ENCODE measurements around the gene GIT2. TPM values are rescaled to one million over a fixed set of nuclear protein-coding genes. Genes with fewer than 3 reads are reported as not detected.

GIT2 gene
- total and polyA plus RNA-seq, 2 donors (not counting 1 experiment from before 2014, with no cell fraction given), result 75.2 to 163 TPM

- H2AFZ ChIP-seq (ENCODE audit: insufficient read depth, low read depth, low read length, poor library complexity, severe bottlenecking), result no peak overlapping the region
- no peaks in the 10 kb centered on the region for H4K20me1 ChIP-seq (ENCODE audit: control insufficient read depth, insufficient read depth, low read length, poor library complexity, severe bottlenecking)
- ATAC-seq (ENCODE audit: low read depth) (no peak), DNase-seq (no peak)
- H3K27ac ChIP-seq (ENCODE audit: low read length in 2 of 2), result peak overlapping the region in 1 of 2 donors; percentile 24
- intact Hi-C loops (cut with micrococcal nuclease), result no loop called here
- Mint-ChIP-seq H3K9me3 (ENCODE audit: insufficient read depth) (no peaks in the 10 kb centered on the region), H3K27me3 (no peaks in the 10 kb centered on the region), H3K4me3 (no peak overlapping the region), H3K4me1 (peaks cover 24% of the 10 kb centered on the region), H3K27ac (peak overlapping the region; percentile 72)
- no peak overlapping the region for H3K4me3 ChIP-seq (ENCODE audit: control extremely low read depth in 1 of 5, extremely low read depth in 1 of 5, insufficient read depth in 1 of 5, low read depth in 2 of 5, low read length in 4 of 5)
- no peak for TF ChIP-seq EZH2 (IDR thresholded peaks at IDR 0.05; ENCODE audit: borderline replicate concordance, insufficient read depth, low read depth, low read length, poor library complexity, severe bottlenecking)
- no peak for TF ChIP-seq CTCF (IDR thresholded peaks at IDR 0.05)
- H3K36me3 ChIP-seq (replicated peaks in 1 of 2; ENCODE audit: control extremely low read depth in 1 of 2, control insufficient read depth in 1 of 2, extremely low read depth in 1 of 2, insufficient read depth in 2 of 2, low read length in 1 of 2), result peaks cover 25 to 86% of the 10 kb centered on the region in 2 experiments
- CTCF ChIA-PET, result interaction anchor here (1.0 to 1.2 kb wide), 3 partner anchors 20 to 478 kb away, joined by 3 to 5 read pairs (median 3); no protein-coding TSS in a partner anchor
- POLR2A ChIA-PET, result interaction anchor here (1.4 kb wide), 1 partner anchor 20 kb away, joined by 3 read pairs; no protein-coding TSS in a partner anchor
- no peaks in the 10 kb centered on the region for H3K27me3 ChIP-seq (replicated peaks in 1 of 4; ENCODE audit: control extremely low read depth in 1 of 4, control insufficient read depth in 3 of 4, insufficient read depth in 4 of 4, low read length in 3 of 4)
- no peak overlapping the region for H3K4me2 ChIP-seq (replicated peaks; ENCODE audit: low read depth, low read length, poor library complexity, severe bottlenecking)
- no peak overlapping the region for H3K9ac ChIP-seq (ENCODE audit: low read length)
- H3K4me1 ChIP-seq (ENCODE audit: control insufficient read depth in 2 of 2, insufficient read depth in 2 of 2, low read length in 2 of 2), result peaks cover 6 to 10% of the 10 kb centered on the region in 2 donors
- H3K79me2 ChIP-seq (ENCODE audit: control insufficient read depth, insufficient read depth, low read length), result no peaks in the 10 kb centered on the region
- H3K9me3 ChIP-seq (ENCODE audit: control extremely low read depth in 1 of 3, control insufficient read depth in 2 of 3, insufficient read depth in 1 of 3, low read length in 2 of 3), result no peaks in the 10 kb centered on the region
- WGBS (ENCODE audit: insufficient coverage), result no CpG with 5 or more reads among the region's 8 CpGs
Measured at GRCh38 chr12:109952873-109953272, 43.3 kb downstream of the GIT2 start.

- peak; percentile 81 for ATAC-seq (ENCODE audit: low read depth)
- no peak for TF ChIP-seq EZH2 (IDR thresholded peaks at IDR 0.05; ENCODE audit: borderline replicate concordance, insufficient read depth, low read depth, low read length, poor library complexity, severe bottlenecking)
- TF ChIP-seq CTCF (IDR thresholded peaks at IDR 0.05), result no peak
- Histone ChIP-seq H2AFZ (ENCODE audit: insufficient read depth, low read depth, low read length, poor library complexity, severe bottlenecking) (no peak overlapping the region), H3K4me1 (ENCODE audit: control insufficient read depth in 2 of 2, insufficient read depth in 2 of 2, low read length in 2 of 2) (peaks cover 11 to 16% of the 10 kb centered on the region in 2 donors), H3K4me3 (ENCODE audit: control extremely low read depth in 1 of 5, extremely low read depth in 1 of 5, insufficient read depth in 1 of 5, low read depth in 2 of 5, low read length in 4 of 5) (no peak overlapping the region), H3K36me3 (replicated peaks in 1 of 2; ENCODE audit: control extremely low read depth in 1 of 2, control insufficient read depth in 1 of 2, extremely low read depth in 1 of 2, insufficient read depth in 2 of 2, low read length in 1 of 2) (peaks cover 27 to 85% of the 10 kb centered on the region in 2 experiments), H3K9ac (ENCODE audit: low read length) (no peak overlapping the region), H4K20me1 (ENCODE audit: control insufficient read depth, insufficient read depth, low read length, poor library complexity, severe bottlenecking) (no peaks in the 10 kb centered on the region), H3K27ac (ENCODE audit: low read length in 2 of 2) (peak overlapping the region; percentile 24 to 28), H3K79me2 (ENCODE audit: control insufficient read depth, insufficient read depth, low read length) (no peaks in the 10 kb centered on the region), H3K27me3 (replicated peaks in 1 of 4; ENCODE audit: control extremely low read depth in 1 of 4, control insufficient read depth in 3 of 4, insufficient read depth in 4 of 4, low read length in 3 of 4) (no peaks in the 10 kb centered on the region), H3K4me2 (replicated peaks; ENCODE audit: low read depth, low read length, poor library complexity, severe bottlenecking) (no peak overlapping the region), H3K9me3 (ENCODE audit: control extremely low read depth in 1 of 3, control insufficient read depth in 2 of 3, insufficient read depth in 1 of 3, low read length in 2 of 3) (no peaks in the 10 kb centered on the region)
- Mint-ChIP-seq H3K4me3 (peak overlapping the region; percentile 8), H3K4me1 (peaks cover 29% of the 10 kb centered on the region), H3K27ac (peak overlapping the region; percentile 72), H3K27me3 (no peaks in the 10 kb centered on the region), H3K9me3 (ENCODE audit: insufficient read depth) (no peaks in the 10 kb centered on the region)
- DNase-seq, result peak; percentile 59
- POLR2A ChIA-PET, result interaction anchor here (1.4 kb wide), 1 partner anchor 21 kb away, joined by 3 read pairs; no protein-coding TSS in a partner anchor
- CTCF ChIA-PET, result interaction anchor here (1.0 to 1.4 kb wide), 3 partner anchors 22 to 479 kb away, joined by 3 read pairs; no protein-coding TSS in a partner anchor
- 68% methylated on average over 11 of the region's 11 CpGs for WGBS (ENCODE audit: insufficient coverage)
- intact Hi-C loops (cut with micrococcal nuclease), result no loop called here
Measured at GRCh38 chr12:109952160-109952858, 43.9 kb downstream of the GIT2 start.

All from B cell (primary cell).